Activated T-cell treated with anti-CD3 and anti-CD28 coated beads, Interleukin-2, amount 50 U/mL, for 24 hours (primary cell): ENCODE results near the gene CA12.

Experiments used
- DNase-seq: peaks from one replicate; pipeline ENCODE4 v3.0.0-alpha.2; 2020
- H3K27ac Mint-ChIP-seq: 2 replicates; pipeline ENCODE4 v1.8.0; 2020; ENCODE audit warnings: mild to moderate bottlenecking, mixed read lengths
- H3K27me3 Mint-ChIP-seq: 2 replicates; pipeline ENCODE4 v1.8.0; 2020; ENCODE audit warnings: mixed read lengths
- H3K36me3 Mint-ChIP-seq: 2 replicates; pipeline ENCODE4 v1.8.0; 2020; ENCODE audit warnings: low read depth, mixed read lengths
- H3K4me1 Mint-ChIP-seq: 2 replicates; pipeline ENCODE4 v1.8.0; 2020; ENCODE audit warnings: low read depth, mixed read lengths
- H3K4me3 Mint-ChIP-seq: 2 replicates; pipeline ENCODE4 v1.8.0; 2020; ENCODE audit warnings: mild to moderate bottlenecking, moderate library complexity, mixed read lengths
- H3K9me3 Mint-ChIP-seq: 2 replicates; pipeline ENCODE4 v1.8.0; 2020; ENCODE audit warnings: mixed read lengths

The CA12 gene

GRCh38 chr15:63408524-63408923 lies 26.9 kb upstream of the CA12 start:
- H3K27ac Mint-ChIP-seq: no peak overlapping the region
- H3K36me3 Mint-ChIP-seq: no peaks in the 10 kb centered on the region
- no peak overlapping the region for H3K4me3 Mint-ChIP-seq
- no peak for DNase-seq
- H3K4me1 Mint-ChIP-seq: peaks cover 5% of the 10 kb centered on the region
- H3K27me3 Mint-ChIP-seq: no peaks in the 10 kb centered on the region
- H3K9me3 Mint-ChIP-seq: no peaks in the 10 kb centered on the region

- H3K4me3 Mint-ChIP-seq: no peak overlapping the region
- no peak overlapping the region for H3K27ac Mint-ChIP-seq
- DNase-seq: no peak
- peaks cover 6% of the 10 kb centered on the region for H3K4me1 Mint-ChIP-seq
- no peaks in the 10 kb centered on the region for H3K36me3 Mint-ChIP-seq
- no peaks in the 10 kb centered on the region for H3K9me3 Mint-ChIP-seq
- H3K27me3 Mint-ChIP-seq: no peaks in the 10 kb centered on the region
Observed at GRCh38 chr15:63407612-63408011, 26.0 kb upstream of the CA12 start.

- Mint-ChIP-seq H3K36me3 (no peaks in the 10 kb centered on the region), H3K4me1 (peaks cover 13% of the 10 kb centered on the region), H3K9me3 (no peaks in the 10 kb centered on the region), H3K27ac (no peak overlapping the region), H3K27me3 (no peaks in the 10 kb centered on the region), H3K4me3 (no peak overlapping the region)
- no peak for DNase-seq
Observed at GRCh38 chr15:63405683-63406390, 24.2 kb upstream of the CA12 start.

- H3K27ac Mint-ChIP-seq: no peak overlapping the region
- no peaks in the 10 kb centered on the region for H3K27me3 Mint-ChIP-seq
- DNase-seq: no peak
- no peak overlapping the region for H3K4me3 Mint-ChIP-seq
- H3K9me3 Mint-ChIP-seq: no peaks in the 10 kb centered on the region
- H3K36me3 Mint-ChIP-seq: no peaks in the 10 kb centered on the region
- peaks cover 16% of the 10 kb centered on the region for H3K4me1 Mint-ChIP-seq
Observed at GRCh38 chr15:63405159-63405558, 23.5 kb upstream of the CA12 start.

GRCh38 chr15:63403254-63403945 lies 21.8 kb upstream of the CA12 start:
- no peak overlapping the region for H3K4me3 Mint-ChIP-seq
- H3K4me1 Mint-ChIP-seq: peaks cover 16% of the 10 kb centered on the region
- H3K36me3 Mint-ChIP-seq: no peaks in the 10 kb centered on the region
- no peak overlapping the region for H3K27ac Mint-ChIP-seq
- peaks cover 7% of the 10 kb centered on the region for H3K27me3 Mint-ChIP-seq
- no peaks in the 10 kb centered on the region for H3K9me3 Mint-ChIP-seq
- DNase-seq: no peak

GRCh38 chr15:63402498-63403253 lies 21.0 kb upstream of the CA12 start:
- Mint-ChIP-seq H3K36me3 (no peaks in the 10 kb centered on the region), H3K27ac (no peak overlapping the region)

GRCh38 chr15:63401714-63402497 lies 20.3 kb upstream of the CA12 start:
- Mint-ChIP-seq H3K4me1 (peaks cover 19% of the 10 kb centered on the region), H3K27ac (no peak overlapping the region), H3K9me3 (no peaks in the 10 kb centered on the region), H3K4me3 (no peak overlapping the region), H3K36me3 (no peaks in the 10 kb centered on the region), H3K27me3 (peaks cover 9% of the 10 kb centered on the region)
- DNase-seq: no peak

More at GRCh38 chr15:63402498-63403253, 21.0 kb upstream of the CA12 start:
- H3K9me3 Mint-ChIP-seq: no peaks in the 10 kb centered on the region
- H3K4me1 Mint-ChIP-seq: peaks cover 16% of the 10 kb centered on the region
- no peak for DNase-seq
- no peak overlapping the region for H3K4me3 Mint-ChIP-seq
- H3K27me3 Mint-ChIP-seq: peaks cover 9% of the 10 kb centered on the region

- H3K36me3 Mint-ChIP-seq: no peaks in the 10 kb centered on the region
- no peak for DNase-seq
- no peaks in the 10 kb centered on the region for H3K9me3 Mint-ChIP-seq
- peaks cover 9% of the 10 kb centered on the region for H3K27me3 Mint-ChIP-seq
- H3K4me1 Mint-ChIP-seq: peaks cover 23% of the 10 kb centered on the region
- H3K27ac Mint-ChIP-seq: no peak overlapping the region
- no peak overlapping the region for H3K4me3 Mint-ChIP-seq
Observed at GRCh38 chr15:63401078-63401477, 19.4 kb upstream of the CA12 start.

- H3K4me1 Mint-ChIP-seq: peaks cover 22% of the 10 kb centered on the region
- no peak overlapping the region for H3K4me3 Mint-ChIP-seq
- no peak overlapping the region for H3K27ac Mint-ChIP-seq
- DNase-seq: no peak
- peaks cover 23% of the 10 kb centered on the region for H3K27me3 Mint-ChIP-seq
- no peaks in the 10 kb centered on the region for H3K36me3 Mint-ChIP-seq
- no peaks in the 10 kb centered on the region for H3K9me3 Mint-ChIP-seq
Observed at GRCh38 chr15:63398456-63398855, 16.8 kb upstream of the CA12 start.

GRCh38 chr15:63396152-63396928 lies 14.7 kb upstream of the CA12 start:
- Mint-ChIP-seq H3K9me3 (no peaks in the 10 kb centered on the region), H3K36me3 (no peaks in the 10 kb centered on the region), H3K4me3 (no peak overlapping the region), H3K27ac (no peak overlapping the region), H3K27me3 (peaks cover 26% of the 10 kb centered on the region), H3K4me1 (peaks cover 25% of the 10 kb centered on the region)
- no peak for DNase-seq

GRCh38 chr15:63395730-63396151 lies 14.1 kb upstream of the CA12 start:
- H3K4me1 Mint-ChIP-seq: peaks cover 19% of the 10 kb centered on the region
- DNase-seq: no peak
- H3K36me3 Mint-ChIP-seq: no peaks in the 10 kb centered on the region
- H3K9me3 Mint-ChIP-seq: no peaks in the 10 kb centered on the region
- H3K27me3 Mint-ChIP-seq: peaks cover 27% of the 10 kb centered on the region
- H3K4me3 Mint-ChIP-seq: no peak overlapping the region
- H3K27ac Mint-ChIP-seq: no peak overlapping the region

- Mint-ChIP-seq H3K36me3 (no peaks in the 10 kb centered on the region), H3K27ac (no peak overlapping the region), H3K4me3 (no peak overlapping the region)
Observed at GRCh38 chr15:63392361-63393009, 10.8 kb upstream of the CA12 start.

GRCh38 chr15:63391669-63392360 lies 10.2 kb upstream of the CA12 start:
- H3K4me3 Mint-ChIP-seq: no peak overlapping the region
- no peak overlapping the region for H3K27ac Mint-ChIP-seq
- H3K4me1 Mint-ChIP-seq: peaks cover 13% of the 10 kb centered on the region
- DNase-seq: no peak
- no peaks in the 10 kb centered on the region for H3K36me3 Mint-ChIP-seq
- H3K27me3 Mint-ChIP-seq: peaks cover 31% of the 10 kb centered on the region
- no peaks in the 10 kb centered on the region for H3K9me3 Mint-ChIP-seq

More at GRCh38 chr15:63392361-63393009, 10.8 kb upstream of the CA12 start:
- DNase-seq: no peak
- Mint-ChIP-seq H3K9me3 (no peaks in the 10 kb centered on the region), H3K27me3 (peaks cover 31% of the 10 kb centered on the region), H3K4me1 (peaks cover 17% of the 10 kb centered on the region)
